Spinal cord (tissue), 10 donors: ENCODE results near the gene FAM210B. TPM values are rescaled to one million over a fixed set of nuclear protein-coding genes. Genes with fewer than 3 reads are reported as not detected.

Experiments used
- DNase-seq, 6 donors: peaks; one replicate each; pipeline versions ENCODE4 v3.0.0 to v3.0.0-alpha.2; 2013 to 2015; ENCODE audit warnings: low spot score in 6 of 6, low read depth in 4 of 6
- H3K27ac ChIP-seq: one replicate; pipeline ENCODE4 v1.5.1; 2013; ENCODE audit warnings: low read depth, low read length, control low read depth
- H3K27me3 ChIP-seq: one replicate; pipeline ENCODE4 v1.6.1; 2013; ENCODE audit warnings: low read length; ENCODE audit not compliant: control insufficient read depth, insufficient read depth
- H3K36me3 ChIP-seq: one replicate; pipeline ENCODE4 v1.6.1; 2013; ENCODE audit warnings: low read length; ENCODE audit not compliant: control insufficient read depth, insufficient read depth
- H3K4me1 ChIP-seq: one replicate; pipeline ENCODE4 v1.6.1; 2013; ENCODE audit warnings: low read length; ENCODE audit not compliant: control insufficient read depth, insufficient read depth
- H3K4me3 ChIP-seq: one replicate; pipeline ENCODE4 v1.5.1; 2013; ENCODE audit warnings: low read depth, low read length, control low read depth
- H3K9me3 ChIP-seq: one replicate; pipeline ENCODE4 v1.6.1; 2013; ENCODE audit warnings: low read length; ENCODE audit not compliant: control insufficient read depth, insufficient read depth
- WGBS: methylation state at CpG from one replicate; pipeline ENCODE4 v1.1.5; 2013; ENCODE audit warnings: missing lambda C conversion rate; ENCODE audit not compliant: insufficient coverage; 5-methylcytosine and 5-hydroxymethylcytosine counted together
- polyA plus RNA-seq, 2 donors: library from polyadenylated mRNA; unstranded; fragments of 120-200 nt; gene quantifications; one replicate each; pipeline ENCODE4 v1.2.1, GENCODE V29; 2013; ENCODE audit not compliant: insufficient read length in 2 of 2
- total RNA-seq, 2 donors: library from RNA; depleted of rRNA in 1 of 2; stranded (reverse); fragments of 120-200 nt in 1 of 2; fragments of >200 nt in 1 of 2; gene quantifications; one replicate each; pipeline versions ENCODE4 v1.2.3 to v1.2.4, GENCODE V29; 2013 to 2014
- donor health status: healthy.

FAM210B gene
- total and polyA plus RNA-seq, 4 donors, result 23.6 to 61.5 (median 30.0) TPM

GRCh38 chr20:56412949-56413348 is 54.2 kb downstream of the FAM210B start:
- no peak overlapping the region for H3K27ac ChIP-seq
- no CpG with 5 or more reads among the region's 3 CpGs for WGBS

GRCh38 chr20:56414842-56415765 is 56.3 kb downstream of the FAM210B start:
- DNase-seq, result no peak
- Histone ChIP-seq H3K4me3 (no peak overlapping the region), H3K9me3 (no peaks in the 10 kb centered on the region), H3K4me1 (no peaks in the 10 kb centered on the region), H3K27ac (no peak overlapping the region), H3K36me3 (peaks cover 9% of the 10 kb centered on the region), H3K27me3 (no peaks in the 10 kb centered on the region)
- 76% methylated on average over 8 of the region's 12 CpGs for WGBS

More at GRCh38 chr20:56412949-56413348, 54.2 kb downstream of the FAM210B start:
- no peaks in the 10 kb centered on the region for H3K9me3 ChIP-seq
- no peaks in the 10 kb centered on the region for H3K27me3 ChIP-seq
- no peaks in the 10 kb centered on the region for H3K4me1 ChIP-seq
- DNase-seq, result no peak
- no peak overlapping the region for H3K4me3 ChIP-seq
- peaks cover 18% of the 10 kb centered on the region for H3K36me3 ChIP-seq

- Histone ChIP-seq H3K27ac (no peak overlapping the region), H3K36me3 (peaks cover 9% of the 10 kb centered on the region), H3K4me1 (peaks cover 2% of the 10 kb centered on the region), H3K27me3 (no peaks in the 10 kb centered on the region), H3K4me3 (no peak overlapping the region), H3K9me3 (no peaks in the 10 kb centered on the region)
- no peak for DNase-seq
- 94% methylated on average over 6 of the region's 7 CpGs for WGBS
Observed at GRCh38 chr20:56417402-56417801, 58.6 kb downstream of the FAM210B start.

GRCh38 chr20:56417911-56418310 is 59.1 kb downstream of the FAM210B start:
- Histone ChIP-seq H3K4me3 (no peak overlapping the region), H3K27ac (no peak overlapping the region), H3K27me3 (no peaks in the 10 kb centered on the region), H3K4me1 (peaks cover 2% of the 10 kb centered on the region), H3K36me3 (peaks cover 5% of the 10 kb centered on the region), H3K9me3 (no peaks in the 10 kb centered on the region)
- no peak for DNase-seq
- WGBS, result 100% methylated on average over 2 of the region's 4 CpGs

Other genes with a start within 250 kb of the FAM210B start
- gene MC3R, start 110.2 kb upstream of the FAM210B start, total RNA-seq, result under 1 TPM in 1 of 2 donors, not detected in 1; 0.17 TPM
- under 1 TPM; 0.20 to 0.24 TPM for gene MC3R, start 110.2 kb upstream of the FAM210B start, polyA plus RNA-seq
- gene AURKA, start 33.2 kb downstream of the FAM210B start, total RNA-seq, result 1 to 10 TPM; 9.0 to 10.0 TPM
- 1 to 10 TPM; 7.9 to 9.6 TPM for gene AURKA, start 33.2 kb downstream of the FAM210B start, polyA plus RNA-seq
- 10 to 100 TPM; 31.3 to 36.0 TPM for gene CSTF1, start 33.7 kb downstream of the FAM210B start, total RNA-seq
- 10 to 100 TPM; 24.1 to 26.4 TPM for gene CSTF1, start 33.7 kb downstream of the FAM210B start, polyA plus RNA-seq
- 1 to 10 TPM; 1.3 to 1.5 TPM for gene CASS4, start 53.3 kb downstream of the FAM210B start, total RNA-seq
- 1 to 10 TPM in 1 of 2 donors, under 1 TPM in 1; 0.74 to 1.1 TPM for gene CASS4, start 53.3 kb downstream of the FAM210B start, polyA plus RNA-seq
- 10 to 100 TPM; 63.3 to 90.7 TPM for gene RTF2, start 109.7 kb downstream of the FAM210B start, total RNA-seq
- gene RTF2, start 109.7 kb downstream of the FAM210B start, polyA plus RNA-seq, result 100 to 1,000 TPM; 126 to 128 TPM
- gene FAM209A, start 165.8 kb downstream of the FAM210B start, total RNA-seq, result not detected
- gene FAM209A, start 165.8 kb downstream of the FAM210B start, polyA plus RNA-seq, result under 1 TPM in 1 of 2 donors, not detected in 1; 0.21 TPM
- under 1 TPM in 1 of 2 donors, not detected in 1; 0.50 TPM for gene FAM209B, start 174.3 kb downstream of the FAM210B start, total RNA-seq
- gene FAM209B, start 174.3 kb downstream of the FAM210B start, polyA plus RNA-seq, result under 1 TPM in 1 of 2 donors, not detected in 1; 0.47 TPM